T-helper 2 cell treated with Interferon-gamma antibody and Interleukin-4, amounts not matched to agents 5 μg/mL and 100 μg/mL, for 36 hours (primary cell): ENCODE data around the gene MORF4L2.

Experiments used
- DNase-seq: peaks from one replicate; pipeline ENCODE4 v3.0.0; 2021; ENCODE audit warnings: low spot score
- H3K27ac Mint-ChIP-seq: one replicate; pipeline ENCODE4 v1.8.0; 2021; ENCODE audit warnings: mild to moderate bottlenecking, mixed read lengths
- H3K27me3 Mint-ChIP-seq: one replicate; pipeline ENCODE4 v1.8.0; 2021; ENCODE audit warnings: low read depth, mixed read lengths
- H3K36me3 Mint-ChIP-seq: one replicate; pipeline ENCODE4 v1.8.0; 2021; ENCODE audit warnings: low read depth, mixed read lengths
- H3K4me1 Mint-ChIP-seq: one replicate; pipeline ENCODE4 v1.8.0; 2021; ENCODE audit warnings: low read depth, mixed read lengths
- H3K4me3 Mint-ChIP-seq: one replicate; pipeline ENCODE4 v1.8.0; 2022; ENCODE audit warnings: mild to moderate bottlenecking, moderate library complexity, mixed read lengths
- H3K9me3 Mint-ChIP-seq: one replicate; pipeline ENCODE4 v1.8.0; 2021; ENCODE audit warnings: mixed read lengths

The MORF4L2 gene

GRCh38 chrX:103699243-103699642 lies 12.7 kb upstream of the MORF4L2 start:
- no peaks in the 10 kb centered on the region for H3K27me3 Mint-ChIP-seq
- H3K4me1 Mint-ChIP-seq, result no peaks in the 10 kb centered on the region
- H3K36me3 Mint-ChIP-seq, result no peaks in the 10 kb centered on the region
- H3K27ac Mint-ChIP-seq, result no peak overlapping the region
- no peak for DNase-seq
- H3K4me3 Mint-ChIP-seq, result no peak overlapping the region
- H3K9me3 Mint-ChIP-seq, result no peaks in the 10 kb centered on the region

- Mint-ChIP-seq H3K27ac (no peak overlapping the region), H3K27me3 (no peaks in the 10 kb centered on the region), H3K9me3 (no peaks in the 10 kb centered on the region), H3K36me3 (no peaks in the 10 kb centered on the region), H3K4me3 (no peak overlapping the region), H3K4me1 (no peaks in the 10 kb centered on the region)
- DNase-seq, result no peak
Measured at GRCh38 chrX:103697687-103698086, 11.2 kb upstream of the MORF4L2 start.

GRCh38 chrX:103691059-103691458 lies 4.6 kb upstream of the MORF4L2 start:
- no peaks in the 10 kb centered on the region for H3K9me3 Mint-ChIP-seq
- DNase-seq, result no peak
- H3K4me1 Mint-ChIP-seq, result no peaks in the 10 kb centered on the region
- H3K36me3 Mint-ChIP-seq, result no peaks in the 10 kb centered on the region
- H3K27ac Mint-ChIP-seq, result no peak overlapping the region
- H3K27me3 Mint-ChIP-seq, result no peaks in the 10 kb centered on the region
- H3K4me3 Mint-ChIP-seq, result no peak overlapping the region

GRCh38 chrX:103688946-103689345 lies 2.4 kb upstream of the MORF4L2 start:
- DNase-seq, result no peak
- Mint-ChIP-seq H3K9me3 (no peaks in the 10 kb centered on the region), H3K4me3 (no peak overlapping the region), H3K27me3 (no peaks in the 10 kb centered on the region), H3K36me3 (peaks cover 9% of the 10 kb centered on the region), H3K27ac (no peak overlapping the region), H3K4me1 (peaks cover 4% of the 10 kb centered on the region)

GRCh38 chrX:103687696-103688201 lies 1.2 kb upstream of the MORF4L2 start:
- Mint-ChIP-seq H3K4me1 (peaks cover 4% of the 10 kb centered on the region), H3K36me3 (peaks cover 14% of the 10 kb centered on the region), H3K9me3 (no peaks in the 10 kb centered on the region), H3K27me3 (no peaks in the 10 kb centered on the region), H3K27ac (no peak overlapping the region), H3K4me3 (no peak overlapping the region)
- peak; percentile 34 for DNase-seq

- peak; percentile 83 for DNase-seq
- no peaks in the 10 kb centered on the region for H3K27me3 Mint-ChIP-seq
- H3K9me3 Mint-ChIP-seq, result no peaks in the 10 kb centered on the region
- peaks cover 4% of the 10 kb centered on the region for H3K4me1 Mint-ChIP-seq
- peaks cover 16% of the 10 kb centered on the region for H3K36me3 Mint-ChIP-seq
- H3K4me3 Mint-ChIP-seq, result no peak overlapping the region
- H3K27ac Mint-ChIP-seq, result no peak overlapping the region
Measured at GRCh38 chrX:103687073-103687695, 685 bp upstream of the MORF4L2 start.

GRCh38 chrX:103685396-103685795 lies 1.1 kb downstream of the MORF4L2 start:
- Mint-ChIP-seq H3K27ac (no peak overlapping the region), H3K9me3 (no peaks in the 10 kb centered on the region), H3K4me3 (peak overlapping the region; percentile 90), H3K27me3 (no peaks in the 10 kb centered on the region), H3K4me1 (peaks cover 6% of the 10 kb centered on the region), H3K36me3 (peaks cover 18% of the 10 kb centered on the region)
- no peak for DNase-seq

GRCh38 chrX:103681443-103681842 lies 5.1 kb downstream of the MORF4L2 start:
- Mint-ChIP-seq H3K9me3 (no peaks in the 10 kb centered on the region), H3K36me3 (peaks cover 43% of the 10 kb centered on the region), H3K4me1 (peaks cover 8% of the 10 kb centered on the region), H3K27me3 (no peaks in the 10 kb centered on the region), H3K4me3 (no peak overlapping the region), H3K27ac (no peak overlapping the region)
- DNase-seq, result no peak

- Mint-ChIP-seq H3K27me3 (no peaks in the 10 kb centered on the region), H3K9me3 (no peaks in the 10 kb centered on the region), H3K4me3 (no peak overlapping the region), H3K36me3 (peaks cover 39% of the 10 kb centered on the region), H3K27ac (no peak overlapping the region), H3K4me1 (peaks cover 3% of the 10 kb centered on the region)
- no peak for DNase-seq
Measured at GRCh38 chrX:103678199-103678993, 8.1 kb downstream of the MORF4L2 start.

- H3K27me3 Mint-ChIP-seq, result no peaks in the 10 kb centered on the region
- H3K36me3 Mint-ChIP-seq, result peaks cover 33% of the 10 kb centered on the region
- no peak overlapping the region for H3K27ac Mint-ChIP-seq
- H3K4me3 Mint-ChIP-seq, result no peak overlapping the region
- peaks cover 2% of the 10 kb centered on the region for H3K4me1 Mint-ChIP-seq
- no peaks in the 10 kb centered on the region for H3K9me3 Mint-ChIP-seq
- no peak for DNase-seq
Measured at GRCh38 chrX:103674531-103675454, 11.7 kb downstream of the MORF4L2 start.

- H3K4me3 Mint-ChIP-seq, result no peak overlapping the region
- DNase-seq, result no peak
- no peaks in the 10 kb centered on the region for H3K4me1 Mint-ChIP-seq
- peaks cover 5% of the 10 kb centered on the region for H3K27me3 Mint-ChIP-seq
- H3K27ac Mint-ChIP-seq, result no peak overlapping the region
- no peaks in the 10 kb centered on the region for H3K9me3 Mint-ChIP-seq
- H3K36me3 Mint-ChIP-seq, result no peaks in the 10 kb centered on the region
Measured at GRCh38 chrX:103669745-103670144, 16.8 kb downstream of the MORF4L2 start.

- no peak for DNase-seq
- Mint-ChIP-seq H3K27ac (no peak overlapping the region), H3K4me1 (no peaks in the 10 kb centered on the region), H3K27me3 (peaks cover 23% of the 10 kb centered on the region), H3K9me3 (no peaks in the 10 kb centered on the region), H3K4me3 (no peak overlapping the region), H3K36me3 (no peaks in the 10 kb centered on the region)
Measured at GRCh38 chrX:103666202-103667107, 20.0 kb downstream of the MORF4L2 start.
